ENCODE data around the gene TOP2B. TPM values are rescaled to one million over a fixed set of nuclear protein-coding genes. Genes with fewer than 3 reads are reported as not detected.

The TOP2B gene
- total RNA-seq, 1 experiment from 2014 or later, result 45.4 TPM

GRCh38 chr3:25654576-25654975 is 10.1 kb downstream of the TOP2B start:
- no peaks in the 10 kb centered on the region; the same call in 1 of the 2 replicates for H3K36me3 ChIP-seq
- H3K27me3 ChIP-seq, result no peaks in the 10 kb centered on the region
- no peak for DNase-seq
- H3K4me3 ChIP-seq, result no peak overlapping the region
- H3K9me3 ChIP-seq, result no peaks in the 10 kb centered on the region

DNA sequence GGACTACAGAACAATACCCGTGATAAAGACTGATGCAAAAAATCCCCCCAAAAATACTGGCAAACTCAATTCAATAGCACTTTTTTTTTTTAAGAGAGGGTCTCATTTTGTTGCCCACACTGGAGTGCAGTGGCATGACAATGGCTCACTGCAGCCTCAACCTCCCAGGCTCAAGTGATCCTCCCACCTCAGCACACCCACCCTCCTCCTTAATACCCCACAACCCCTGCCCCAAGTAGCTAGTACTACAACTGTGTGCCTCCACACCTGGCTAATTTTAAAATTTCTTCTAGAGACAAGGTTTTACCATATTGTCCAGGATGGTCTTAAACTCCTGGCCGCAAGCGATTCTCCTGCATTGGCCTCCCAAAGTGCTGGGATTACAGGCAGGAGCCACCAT is 11.4 kb downstream of the TOP2B start:
- DNase-seq, result no peak
- Histone ChIP-seq H3K36me3 (no peaks in the 10 kb centered on the region; the same call in 1 of the 2 replicates), H3K27me3 (no peaks in the 10 kb centered on the region)

DNA sequence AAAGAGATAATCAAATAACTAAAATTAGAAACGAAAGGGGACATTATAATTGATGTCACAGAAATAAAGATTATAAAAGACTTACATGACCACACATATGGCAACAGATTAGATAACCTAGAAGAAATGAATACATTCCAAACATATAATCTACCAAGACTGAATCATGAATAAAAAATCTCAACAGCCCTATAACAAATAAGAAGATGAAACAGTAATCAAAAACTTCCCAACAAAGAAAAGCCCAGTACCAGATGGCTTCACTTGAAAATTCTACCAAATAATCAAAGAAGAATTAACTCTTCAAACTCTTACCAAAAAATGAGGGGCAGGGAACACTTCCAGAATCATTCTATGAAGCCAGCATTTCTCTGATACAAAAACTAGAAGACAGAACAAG is 11.8 kb downstream of the TOP2B start:
- Histone ChIP-seq H3K27me3 (no peaks in the 10 kb centered on the region), H3K4me3 (no peak overlapping the region), H3K9me3 (peaks cover 4% of the 10 kb centered on the region; the same call in 1 of the 2 replicates), H3K36me3 (no peaks in the 10 kb centered on the region; the same call in 1 of the 2 replicates)
- DNase-seq, result no peak

More for the DNA sequence above, 11.4 kb downstream of the TOP2B start:
- H3K4me3 ChIP-seq, result no peak overlapping the region
- peaks cover 4% of the 10 kb centered on the region; the same call in 1 of the 2 replicates for H3K9me3 ChIP-seq

GRCh38 chr3:25648925-25649830 is 15.5 kb downstream of the TOP2B start:
- DNase-seq, result no peak
- Histone ChIP-seq H3K27me3 (no peaks in the 10 kb centered on the region), H3K36me3 (no peaks in the 10 kb centered on the region), H3K9me3 (peaks cover 4% of the 10 kb centered on the region; the same call in 1 of the 2 replicates), H3K4me3 (no peak overlapping the region)

- peak; percentile 24 for DNase-seq
- H3K9me3 ChIP-seq, result peaks cover 4% of the 10 kb centered on the region; the same call in 1 of the 2 replicates
These were observed 16.6 kb downstream of the TOP2B start for GRCh38 chr3:25648107-25648535.

DNA sequence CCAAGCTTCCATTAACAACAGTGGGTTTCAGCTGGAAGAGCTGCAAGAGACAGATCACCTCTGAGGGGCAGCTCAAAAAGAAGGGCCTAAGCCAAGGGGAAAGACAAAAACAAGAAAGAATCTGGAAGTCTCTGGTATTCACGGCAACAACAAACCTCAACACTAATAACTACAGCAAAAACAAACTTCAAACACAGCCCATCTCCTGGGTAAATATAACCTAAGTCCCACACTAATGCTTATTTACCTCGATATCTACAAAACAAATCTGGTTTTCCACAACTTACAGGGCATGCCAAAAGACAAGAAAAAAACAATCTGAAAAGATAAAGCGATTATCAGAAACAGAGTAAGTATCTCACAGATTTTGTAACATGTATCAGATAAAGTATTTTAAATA is 29.7 kb downstream of the TOP2B start:
- Histone ChIP-seq H3K9me3 (no peaks in the 10 kb centered on the region), H3K36me3 (peaks cover 11% of the 10 kb centered on the region), H3K4me3 (no peak overlapping the region), H3K27me3 (no peaks in the 10 kb centered on the region)
- DNase-seq, result no peak

More at GRCh38 chr3:25648107-25648535, 16.6 kb downstream of the TOP2B start:
- Histone ChIP-seq H3K4me3 (no peak overlapping the region), H3K36me3 (no peaks in the 10 kb centered on the region; the same call in 1 of the 2 replicates), H3K27me3 (no peaks in the 10 kb centered on the region)

DNA sequence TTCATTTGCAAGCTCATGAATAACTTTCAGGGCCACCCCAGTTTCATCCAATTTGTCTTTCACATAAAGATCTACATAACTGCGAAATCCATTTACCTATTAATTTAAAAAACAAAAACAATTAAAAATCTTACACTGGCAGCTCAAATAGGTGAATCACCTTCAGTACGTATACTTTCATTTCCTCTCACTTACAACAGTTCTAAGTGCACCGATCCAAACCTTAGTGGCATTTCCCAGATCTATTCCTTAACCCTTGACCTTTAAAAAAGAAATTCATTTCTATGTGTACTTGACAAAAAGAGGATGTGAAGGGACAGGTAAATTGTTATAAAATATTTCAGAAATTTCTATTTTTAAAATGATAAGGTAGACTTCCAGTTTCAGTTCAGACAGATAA is 30.8 kb downstream of the TOP2B start:
- Histone ChIP-seq H3K36me3 (peaks cover 18% of the 10 kb centered on the region), H3K27me3 (no peaks in the 10 kb centered on the region), H3K4me3 (no peak overlapping the region), H3K9me3 (no peaks in the 10 kb centered on the region)
- DNase-seq, result no peak

GRCh38 chr3:25631989-25632388 is 32.7 kb downstream of the TOP2B start:
- Histone ChIP-seq H3K36me3 (peaks cover 23% of the 10 kb centered on the region), H3K4me3 (no peak overlapping the region), H3K9me3 (no peaks in the 10 kb centered on the region), H3K27me3 (no peaks in the 10 kb centered on the region)
- no peak for DNase-seq

GRCh38 chr3:25621087-25621486 is 43.6 kb downstream of the TOP2B start:
- no peaks in the 10 kb centered on the region for H3K27me3 ChIP-seq
- H3K36me3 ChIP-seq, result peaks cover 14% of the 10 kb centered on the region
- DNase-seq, result no peak

DNA sequence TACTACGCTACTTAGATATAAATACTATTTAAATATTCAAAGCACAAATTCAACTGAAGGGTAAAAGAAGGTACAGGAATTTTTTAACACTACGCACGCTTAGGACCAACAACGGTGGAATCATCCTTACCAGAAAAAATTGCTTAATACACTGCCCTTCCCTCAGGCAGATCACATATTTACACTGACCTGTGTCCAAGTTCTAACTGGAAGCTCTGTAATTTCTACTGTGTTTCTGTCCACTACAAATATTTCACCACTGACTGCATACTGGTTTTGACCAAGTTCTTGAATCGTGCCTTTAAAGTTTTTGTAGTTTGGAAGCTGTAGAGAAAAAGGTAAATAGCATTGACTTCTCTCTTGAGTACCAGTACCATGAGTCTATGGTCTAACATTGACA is 44.2 kb downstream of the TOP2B start:
- Histone ChIP-seq H3K9me3 (no peaks in the 10 kb centered on the region), H3K27me3 (no peaks in the 10 kb centered on the region), H3K4me3 (no peak overlapping the region), H3K36me3 (peaks cover 14% of the 10 kb centered on the region)
- no peak for DNase-seq

More at GRCh38 chr3:25621087-25621486, 43.6 kb downstream of the TOP2B start:
- no peak overlapping the region for H3K4me3 ChIP-seq
- H3K9me3 ChIP-seq, result no peaks in the 10 kb centered on the region

- Histone ChIP-seq H3K36me3 (peaks cover 16% of the 10 kb centered on the region), H3K9me3 (no peaks in the 10 kb centered on the region), H3K27me3 (no peaks in the 10 kb centered on the region), H3K4me3 (no peak overlapping the region)
- DNase-seq, result no peak
These were observed 45.3 kb downstream of the TOP2B start for GRCh38 chr3:25619382-25619781.

DNA sequence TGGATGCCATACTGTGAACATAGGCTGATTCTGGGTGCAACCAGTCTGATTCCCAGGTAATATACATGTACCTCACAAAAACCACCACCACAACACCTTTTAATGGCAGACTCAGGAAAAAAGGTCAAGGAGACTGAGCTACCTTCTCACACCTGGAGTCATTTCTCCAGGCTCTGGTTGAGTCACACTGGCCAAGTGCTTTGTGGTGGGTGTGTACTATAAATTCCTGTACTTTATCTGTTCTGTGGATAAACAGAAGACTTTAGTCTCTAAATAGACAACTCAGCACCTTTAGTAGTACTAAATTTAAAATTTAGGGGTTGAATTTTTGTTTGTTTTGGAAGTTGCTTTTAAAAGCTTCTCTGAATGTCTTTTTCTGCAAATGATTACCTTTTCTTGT is 46.7 kb downstream of the TOP2B start:
- Histone ChIP-seq H3K9me3 (no peaks in the 10 kb centered on the region), H3K36me3 (peaks cover 11% of the 10 kb centered on the region), H3K4me3 (no peak overlapping the region), H3K27me3 (no peaks in the 10 kb centered on the region)
- DNase-seq, result no peak

GRCh38 chr3:25611193-25611592 is 53.5 kb downstream of the TOP2B start:
- H3K36me3 ChIP-seq, result peaks cover 24% of the 10 kb centered on the region
- no peaks in the 10 kb centered on the region for H3K9me3 ChIP-seq
- no peak for DNase-seq
- no peaks in the 10 kb centered on the region for H3K27me3 ChIP-seq
- H3K4me3 ChIP-seq, result no peak overlapping the region

DNA sequence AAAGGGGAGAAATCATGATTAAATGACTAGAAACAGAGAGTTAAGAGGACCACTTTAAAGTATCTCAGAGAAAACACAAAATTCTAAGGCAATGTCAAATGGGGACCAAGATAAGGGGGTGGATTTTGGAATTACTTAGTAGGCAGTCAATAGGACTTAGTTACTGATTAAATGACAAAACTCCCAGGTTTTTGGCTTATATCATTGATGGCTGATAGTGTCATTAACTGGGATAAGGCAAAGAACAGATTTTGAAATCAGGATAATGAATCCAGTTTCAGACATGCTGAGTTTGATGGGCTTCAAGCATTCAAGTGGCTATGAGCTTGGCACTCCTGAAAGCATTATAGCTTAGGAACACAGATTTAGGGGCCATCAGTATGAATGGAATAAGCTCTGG is 53.9 kb downstream of the TOP2B start:
- H3K27me3 ChIP-seq, result no peaks in the 10 kb centered on the region
- no peaks in the 10 kb centered on the region for H3K9me3 ChIP-seq
- no peak for DNase-seq
- no peak overlapping the region for H3K4me3 ChIP-seq
- peaks cover 28% of the 10 kb centered on the region for H3K36me3 ChIP-seq

- Histone ChIP-seq H3K36me3 (peaks cover 31% of the 10 kb centered on the region), H3K4me3 (no peak overlapping the region), H3K27me3 (no peaks in the 10 kb centered on the region), H3K9me3 (no peaks in the 10 kb centered on the region)
- DNase-seq, result no peak
These were observed 54.5 kb downstream of the TOP2B start for GRCh38 chr3:25610167-25610566.

- Histone ChIP-seq H3K36me3 (peaks cover 23% of the 10 kb centered on the region), H3K27me3 (no peaks in the 10 kb centered on the region)
- no peak for DNase-seq
These were observed 60.5 kb downstream of the TOP2B start for GRCh38 chr3:25604107-25604805.

GRCh38 chr3:25603703-25604102 is 61.0 kb downstream of the TOP2B start:
- Histone ChIP-seq H3K36me3 (peaks cover 19% of the 10 kb centered on the region), H3K9me3 (no peaks in the 10 kb centered on the region), H3K27me3 (no peaks in the 10 kb centered on the region), H3K4me3 (no peak overlapping the region)
- DNase-seq, result no peak

More at GRCh38 chr3:25604107-25604805, 60.5 kb downstream of the TOP2B start:
- Histone ChIP-seq H3K4me3 (no peak overlapping the region), H3K9me3 (no peaks in the 10 kb centered on the region)

All from MG63 (cell line).